Omental fat pad (tissue), 4 donors: ENCODE measurements around the gene FBRS. TPM values are rescaled to one million over a fixed set of nuclear protein-coding genes. Genes with fewer than 3 reads are reported as not detected.
A peak's percentile ranks its signal among the peaks of the same experiment; 100 is the strongest.

Experiments used
- ATAC-seq: fragments of 150-250 bp; one replicate; pipeline ENCODE4 v1.9.1; 2016; ENCODE audit warnings: mild to moderate bottlenecking, moderate library complexity; ENCODE audit not compliant: low FRiP score
- DNase-seq: peaks from one replicate; pipeline ENCODE4 v3.0.0-alpha.2; 2019; ENCODE audit warnings: low spot score
- CTCF ChIP-seq, 3 donors: fragments of 450-650 bp; IDR thresholded peaks; one replicate each; pipeline ENCODE4 v1.5.1; 2016 to 2017; ENCODE audit warnings: antibody characterized with exemption in 3 of 3, mild to moderate bottlenecking in 3 of 3, moderate library complexity in 2 of 3
- small RNA-seq: library from RNA; depleted of rRNA; stranded (forward); fragments of <200 nt; gene quantifications from one replicate; pipeline ENCODE3, GENCODE V24; 2016
- total RNA-seq, 4 donors: library from RNA; depleted of rRNA; stranded (reverse); fragments of >200 nt; gene quantifications; one replicate each; pipeline ENCODE4 v1.1.0, GENCODE V29; 2016

FBRS gene
- total RNA-seq, 4 donors from 2014 or later = 15.4 to 49.7 (median 23.4) TPM

GRCh38 chr16:30710971-30711370 lies 52.7 kb downstream of the FBRS start:
- TF ChIP-seq CTCF (IDR thresholded peaks at IDR 0.05) = no peak
- DNase-seq (no peak), ATAC-seq (no peak)

GRCh38 chr16:30711712-30712111 lies 53.5 kb downstream of the FBRS start:
- TF ChIP-seq CTCF (IDR thresholded peaks at IDR 0.05) = no peak
- no peak for ATAC-seq
- DNase-seq = no peak

GRCh38 chr16:30715750-30716445 lies 57.7 kb downstream of the FBRS start:
- TF ChIP-seq CTCF (IDR thresholded peaks at IDR 0.05) = no peak
- ATAC-seq (no peak), DNase-seq (no peak)

- TF ChIP-seq CTCF (IDR thresholded peaks at IDR 0.05) = no peak
- DNase-seq (no peak), ATAC-seq (no peak)
Measured at GRCh38 chr16:30720086-30720485, 61.9 kb downstream of the FBRS start.

Small RNAs within 50 kb of the gene (small RNA-seq; reads per million reads assigned to genes)
- not detected for gene AC093249.1
- not detected for gene RNU6-1043P
- gene RNU6-416P = not detected
- 2.7 reads per million, percentile 56 among the genes with 10 or more reads in this experiment for gene SNORA30

Other genes with a start within 250 kb of the FBRS start
- gene DCTPP1, start 228.4 kb upstream of the FBRS start, total RNA-seq = 10 to 100 TPM in 3 of 4 donors, 1 to 10 TPM in 1; 9.8 to 24.0 (median 14.8) TPM
- gene SEPHS2, start 212.6 kb upstream of the FBRS start, total RNA-seq = 10 to 100 TPM; 22.8 to 42.9 (median 32.1) TPM
- 10 to 100 TPM in 1 of 4 donors, 1 to 10 TPM in 3; 1.5 to 20.2 (median 6.3) TPM for gene ITGAL, start 185.7 kb upstream of the FBRS start, total RNA-seq
- 10 to 100 TPM; 16.5 to 22.5 (median 18.6) TPM for gene ZNF768, start 131.9 kb upstream of the FBRS start, total RNA-seq
- gene ZNF747, start 123.6 kb upstream of the FBRS start, total RNA-seq = 10 to 100 TPM in 2 of 4 donors, 1 to 10 TPM in 2; 7.7 to 12.1 (median 10.4) TPM
- 10 to 100 TPM in 2 of 4 donors, 1 to 10 TPM in 2; 4.5 to 15.9 (median 10.1) TPM for gene ZNF764, start 100.1 kb upstream of the FBRS start, total RNA-seq
- gene ZNF688, start 86.7 kb upstream of the FBRS start, total RNA-seq = 10 to 100 TPM in 3 of 4 donors, 1 to 10 TPM in 1; 7.4 to 24.0 (median 13.3) TPM
- gene ZNF785, start 72.7 kb upstream of the FBRS start, total RNA-seq = 10 to 100 TPM in 1 of 4 donors, 1 to 10 TPM in 3; 4.5 to 12.1 (median 8.1) TPM
- gene ZNF689, start 48.0 kb upstream of the FBRS start, total RNA-seq = 1 to 10 TPM; 5.5 to 9.5 (median 7.0) TPM
- 10 to 100 TPM; 12.7 to 50.4 (median 17.6) TPM for gene PRR14, start 7.5 kb upstream of the FBRS start, total RNA-seq
- 10 to 100 TPM; 15.9 to 40.4 (median 30.0) TPM for gene SRCAP, start 40.7 kb downstream of the FBRS start, total RNA-seq
- 10 to 100 TPM; 25.2 to 34.0 (median 29.4) TPM for gene PHKG2, start 90.0 kb downstream of the FBRS start, total RNA-seq
- 1 to 10 TPM; 1.4 to 4.8 (median 2.5) TPM for gene CFAP119, start 103.6 kb downstream of the FBRS start, total RNA-seq
- gene RNF40, start 103.9 kb downstream of the FBRS start, total RNA-seq = 10 to 100 TPM; 53.9 to 77.7 (median 69.5) TPM
- 10 to 100 TPM in 2 of 4 donors, 1 to 10 TPM in 2; 8.7 to 15.0 (median 11.5) TPM for gene ZNF629, start 128.8 kb downstream of the FBRS start, total RNA-seq
- gene BCL7C, start 235.6 kb downstream of the FBRS start, total RNA-seq = 10 to 100 TPM; 17.4 to 37.0 (median 22.2) TPM
- gene CTF1, start 238.2 kb downstream of the FBRS start, total RNA-seq = 1 to 10 TPM; 1.7 to 3.5 (median 2.3) TPM